OCI-LY7 (cell line): Measurements from ENCODE around the gene ATG4B. TPM values are rescaled to one million over a fixed set of nuclear protein-coding genes. Genes with fewer than 3 reads are reported as not detected.

Experiments
- BruUV-seq: library from RNA; stranded (reverse); fragments of 400-500 nt; replicated peaks from 2 replicates; lab custom pipeline; 2021; lab: Mats Ljungman, UMichigan
- CTCF ChIA-PET: fragments of 300-600 bp; sonication (Branson Sonifier 250); formaldehyde crosslinking; loops from one replicate; lab custom pipeline; 2022; ENCODE audit warnings: antibody characterized with exemption; ENCODE audit not compliant: unreplicated experiment; lab: Charles Lee
- POLR2A ChIA-PET: fragments of 300-600 bp; sonication (Branson Sonifier 250); formaldehyde crosslinking; loops from one replicate; lab custom pipeline; 2022; ENCODE audit warnings: antibody characterized with exemption; lab: Charles Lee
- DNase-seq: peaks from one replicate; pipeline ENCODE4 v3.0.0-alpha.2; 2015; ENCODE audit warnings: low spot score
- H2AFZ ChIP-seq: fragments of 200-600 bp; sonication (generic), shearing (Covaris generic); 2 replicates; pipeline ENCODE4 v1.6.1; 2014; ENCODE audit warnings: mild to moderate bottlenecking, antibody characterized with exemption, low read length, moderate library complexity
- H3K27ac ChIP-seq: fragments of 200-600 bp; sonication (generic); 2 replicates; pipeline ENCODE4 v1.5.1; 2014; ENCODE audit warnings: mixed run types, low read depth, mild to moderate bottlenecking, moderate library complexity, low read length, inconsistent platforms; ENCODE audit not compliant: poor library complexity, severe bottlenecking
- H3K36me3 ChIP-seq: fragments of 200-600 bp; sonication (generic); 2 replicates; pipeline ENCODE4 v1.6.1; 2014; ENCODE audit warnings: mild to moderate bottlenecking, antibody characterized with exemption, low read length, moderate library complexity, mixed read lengths; ENCODE audit not compliant: insufficient read depth
- H3K4me1 ChIP-seq: fragments of 200-600 bp; sonication (generic); 2 replicates; pipeline ENCODE4 v1.5.1; 2014; ENCODE audit warnings: mild to moderate bottlenecking, low read length; ENCODE audit not compliant: insufficient read depth, poor library complexity, severe bottlenecking
- H3K4me2 ChIP-seq: fragments of 200-600 bp; sonication (generic); 2 replicates; pipeline ENCODE4 v1.6.1; 2014; ENCODE audit warnings: mild to moderate bottlenecking, low read length
- H3K4me3 ChIP-seq: fragments of 200-600 bp; sonication (generic); 2 replicates; pipeline ENCODE4 v1.5.1; 2014; ENCODE audit warnings: mild to moderate bottlenecking, low read depth, low read length; ENCODE audit not compliant: poor library complexity, severe bottlenecking
- H3K79me2 ChIP-seq: fragments of 200-600 bp; sonication (generic); 2 replicates; pipeline ENCODE4 v1.6.1; 2016; ENCODE audit warnings: low read depth, mild to moderate bottlenecking, low read length, moderate library complexity, mixed read lengths; ENCODE audit not compliant: insufficient read depth
- H3K9me2 ChIP-seq: fragments of 200-600 bp; sonication (generic); 2 replicates; pipeline ENCODE4 v1.6.1; 2016; ENCODE audit warnings: mild to moderate bottlenecking, low read length, mixed read lengths; ENCODE audit not compliant: insufficient read depth
- H3K9me3 ChIP-seq: fragments of 200-600 bp; sonication (generic); 2 replicates; pipeline ENCODE4 v1.6.1; 2014; ENCODE audit warnings: mild to moderate bottlenecking, mixed run types, low read length, mixed read lengths
- H4K20me1 ChIP-seq: fragments of 200-600 bp; sonication (generic); 2 replicates; pipeline ENCODE4 v1.6.1; 2014; ENCODE audit warnings: mild to moderate bottlenecking, antibody characterized with exemption, low read length, moderate library complexity, mixed read lengths; ENCODE audit not compliant: insufficient read depth
- EZH2phosphoT487 ChIP-seq: fragments of 200-600 bp; sonication (generic); IDR thresholded peaks from 2 replicates; pipeline ENCODE4 v1.6.1; 2018; ENCODE audit warnings: low read depth, borderline replicate concordance, mild to moderate bottlenecking, mixed run types, antibody characterized with exemption, low read length, moderate library complexity, mixed read lengths
- intact Hi-C: fragments of 100-400 bp; cut with micrococcal nuclease; formaldehyde crosslinking; loops from one replicate; pipeline ENCODE4 v1.10.0; 2022; ENCODE audit not compliant: unreplicated experiment
- total RNA-seq, 2 experiments: library from RNA; depleted of rRNA in 1 of 2; stranded (reverse); fragments of >200 nt in 1 of 2; shearing (Covaris generic) in 1 of 2; gene quantifications; 2 replicates each; pipeline ENCODE4 v1.2.3, GENCODE V29; 2014 to 2022
- TF ChIP-seq, protein P1 (sequence below): fragments of 200-600 bp; sonication (generic); conservative IDR thresholded peaks from 2 replicates; pipeline ENCODE4 v1.5.1; 2014; ENCODE audit warnings: mild to moderate bottlenecking, antibody characterized with exemption, low read length, moderate library complexity, mixed read lengths

The ATG4B gene
- total RNA-seq, 2 experiments from 2014 or later, result 72.4 to 133 TPM

DNA sequence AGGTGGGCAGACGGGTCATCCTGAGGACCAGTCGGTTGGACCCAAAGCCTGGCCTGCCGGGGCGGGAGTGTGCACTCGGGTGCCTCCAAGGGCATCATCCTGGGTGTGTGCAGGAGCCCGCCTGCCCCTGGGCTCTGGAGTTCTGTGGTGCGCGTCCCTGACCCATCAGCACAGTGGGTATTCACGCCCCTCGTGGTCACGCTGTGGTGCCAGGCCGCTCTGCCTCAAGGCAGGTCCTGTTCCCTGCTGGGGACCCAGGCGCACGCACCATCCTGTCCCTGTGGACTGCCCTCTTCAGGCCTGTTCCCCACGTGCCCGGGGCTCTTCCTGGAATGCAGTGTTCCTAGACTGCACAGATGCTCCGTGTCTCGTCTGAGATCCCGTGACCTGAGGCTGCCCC lies 82.6 kb downstream of the ATG4B start:
- ChIA-PET CTCF (no interaction called here), POLR2A (no interaction called here)
- DNase-seq, result no peak
- peaks cover 86% of the 10 kb centered on the region for H3K36me3 ChIP-seq
- intact Hi-C loops, result no loop called here
- H3K79me2 ChIP-seq, result no peaks in the 10 kb centered on the region
- H4K20me1 ChIP-seq, result no peaks in the 10 kb centered on the region
- no peak overlapping the region for H3K27ac ChIP-seq
- H3K9me3 ChIP-seq, result peaks cover 11% of the 10 kb centered on the region; the same call in 1 of the 2 replicates
- no peak overlapping the region for H2AFZ ChIP-seq
- no peak overlapping the region for H3K4me3 ChIP-seq
- H3K4me2 ChIP-seq, result no peak overlapping the region
- H3K9me2 ChIP-seq, result no peaks in the 10 kb centered on the region
- TF ChIP-seq, protein P1, sequence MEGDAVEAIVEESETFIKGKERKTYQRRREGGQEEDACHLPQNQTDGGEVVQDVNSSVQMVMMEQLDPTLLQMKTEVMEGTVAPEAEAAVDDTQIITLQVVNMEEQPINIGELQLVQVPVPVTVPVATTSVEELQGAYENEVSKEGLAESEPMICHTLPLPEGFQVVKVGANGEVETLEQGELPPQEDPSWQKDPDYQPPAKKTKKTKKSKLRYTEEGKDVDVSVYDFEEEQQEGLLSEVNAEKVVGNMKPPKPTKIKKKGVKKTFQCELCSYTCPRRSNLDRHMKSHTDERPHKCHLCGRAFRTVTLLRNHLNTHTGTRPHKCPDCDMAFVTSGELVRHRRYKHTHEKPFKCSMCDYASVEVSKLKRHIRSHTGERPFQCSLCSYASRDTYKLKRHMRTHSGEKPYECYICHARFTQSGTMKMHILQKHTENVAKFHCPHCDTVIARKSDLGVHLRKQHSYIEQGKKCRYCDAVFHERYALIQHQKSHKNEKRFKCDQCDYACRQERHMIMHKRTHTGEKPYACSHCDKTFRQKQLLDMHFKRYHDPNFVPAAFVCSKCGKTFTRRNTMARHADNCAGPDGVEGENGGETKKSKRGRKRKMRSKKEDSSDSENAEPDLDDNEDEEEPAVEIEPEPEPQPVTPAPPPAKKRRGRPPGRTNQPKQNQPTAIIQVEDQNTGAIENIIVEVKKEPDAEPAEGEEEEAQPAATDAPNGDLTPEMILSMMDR, result no peak
- no peak for TF ChIP-seq EZH2phosphoT487
- BruUV-seq, result no TSS peak
- no peaks in the 10 kb centered on the region for H3K4me1 ChIP-seq

DNA sequence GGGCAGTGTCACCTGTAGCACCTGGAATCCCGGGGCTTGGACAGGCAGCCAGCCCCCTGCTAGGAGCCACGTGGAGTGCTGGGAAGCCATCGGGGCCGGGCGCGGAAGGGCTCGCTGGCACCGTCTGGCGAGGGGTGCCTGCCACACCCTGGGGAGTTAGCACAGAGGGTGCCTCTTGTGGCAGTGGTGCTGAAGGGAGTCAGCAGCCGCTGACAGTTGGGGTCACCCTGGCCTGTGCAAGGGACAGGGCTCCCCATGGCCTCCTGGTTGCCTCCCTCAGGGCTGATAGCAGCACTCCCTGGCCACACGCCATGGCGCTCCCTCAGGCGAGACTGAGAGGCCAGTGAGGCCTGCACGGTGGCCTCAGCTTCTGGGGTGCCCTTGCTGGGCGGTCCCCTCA lies 83.1 kb downstream of the ATG4B start:
- Histone ChIP-seq H3K27ac (no peak overlapping the region), H2AFZ (no peak overlapping the region), H3K9me3 (peaks cover 11% of the 10 kb centered on the region; the same call in 1 of the 2 replicates), H3K4me3 (no peak overlapping the region), H4K20me1 (no peaks in the 10 kb centered on the region), H3K36me3 (peaks cover 84% of the 10 kb centered on the region), H3K4me1 (no peaks in the 10 kb centered on the region), H3K9me2 (no peaks in the 10 kb centered on the region), H3K4me2 (no peak overlapping the region), H3K79me2 (no peaks in the 10 kb centered on the region)
- ChIA-PET POLR2A (interaction anchor here (0.5 kb wide), 1 partner anchor 14 kb away, joined by 5 read pairs; no protein-coding TSS in a partner anchor), CTCF (no interaction called here)
- no peak for DNase-seq
- BruUV-seq, result no TSS peak
- intact Hi-C loops, result no loop called here
- no peak for TF ChIP-seq EZH2phosphoT487
- TF ChIP-seq, protein P1, result no peak

- Histone ChIP-seq H3K27ac (no peak overlapping the region), H3K9me2 (no peaks in the 10 kb centered on the region), H3K4me2 (no peak overlapping the region), H3K36me3 (peaks cover 71% of the 10 kb centered on the region), H4K20me1 (no peaks in the 10 kb centered on the region), H3K79me2 (no peaks in the 10 kb centered on the region), H2AFZ (no peak overlapping the region), H3K4me3 (no peak overlapping the region), H3K4me1 (no peaks in the 10 kb centered on the region), H3K9me3 (peaks cover 11% of the 10 kb centered on the region; the same call in 1 of the 2 replicates)
- POLR2A ChIA-PET, result no interaction called here
- no peak for TF ChIP-seq EZH2phosphoT487
- TF ChIP-seq, protein P1, result no peak
- CTCF ChIA-PET, result no interaction called here
- no peak for DNase-seq
- intact Hi-C loops, result no loop called here
- BruUV-seq, result no TSS peak
These were observed 84.4 kb downstream of the ATG4B start for GRCh38 chr2:241721852-241722251.
